Right lung (tissue), 10 donors: ENCODE data around the gene CDC25C. TPM values are rescaled to one million over a fixed set of nuclear protein-coding genes. Genes with fewer than 3 reads are reported as not detected.

Experiments used
- DNase-seq, 2 donors: peaks; one replicate each; pipeline ENCODE4 v3.0.0-alpha.2; 2013
- long read RNA-seq, 8 donors: transcript quantifications; one replicate each; lab custom pipeline, GENCODE V29; 2026
- polyA plus RNA-seq, 5 donors: library from polyadenylated mRNA; unstranded; fragments of 120-200 nt; gene quantifications; one replicate each; pipeline versions ENCODE4 v1.2.1 to v1.2.3, GENCODE V29; 2013; ENCODE audit warnings: inconsistent platforms in 1 of 5, low replicate concordance in 1 of 5; ENCODE audit not compliant: insufficient read length in 5 of 5, insufficient read depth in 1 of 5

The CDC25C gene
- 10 to 100 TPM in 3 of 5 donors, 1 to 10 TPM in 2; 5.7 to 16.4 (median 10.2) TPM for polyA plus RNA-seq
- long read RNA-seq, donor 1, partial matches to known transcripts, result 0 of 1 reads
- long read RNA-seq, donor 1, other reads (novel, unspliced or antisense), result 0 of 1 reads
- long read RNA-seq, donor 2, partial matches to known transcripts, result 0 of 1 reads
- long read RNA-seq, donor 2, other reads (novel, unspliced or antisense), result 0 of 1 reads
- long read RNA-seq, donor 3, partial matches to known transcripts, result 0 of 1 reads
- long read RNA-seq, donor 3, other reads (novel, unspliced or antisense), result 0 of 1 reads
- long read RNA-seq, donor 4, partial matches to known transcripts, result 15 of 16 reads
- long read RNA-seq, donor 4, other reads (novel, unspliced or antisense), result 0 of 16 reads
- long read RNA-seq, donor 5, partial matches to known transcripts, result 16 of 19 reads
- long read RNA-seq, donor 5, other reads (novel, unspliced or antisense), result 0 of 19 reads
- long read RNA-seq, donor 6, partial matches to known transcripts, result 0 of 1 reads
- long read RNA-seq, donor 6, other reads (novel, unspliced or antisense), result 0 of 1 reads
- long read RNA-seq, donor 7, partial matches to known transcripts, result 9 of 9 reads
- long read RNA-seq, donor 7, other reads (novel, unspliced or antisense), result 0 of 9 reads
- long read RNA-seq, donor 8, partial matches to known transcripts, result 0 of 1 reads
- long read RNA-seq, donor 8, other reads (novel, unspliced or antisense), result 0 of 1 reads

GRCh38 chr5:138331449-138332368 lies at the start of gene CDC25C:
TSS of gene CDC25C (minus strand) at chr5:138331804. CDS start at chr5:138331180, 624 bp downstream.
- peak; percentile 96 to 98 for DNase-seq

GRCh38 chr5:138372653-138373052 lies 41.0 kb upstream of the CDC25C start:
- no peak for DNase-seq

GRCh38 chr5:138372225-138372624 lies 40.6 kb upstream of the CDC25C start:
- DNase-seq, result no peak

GRCh38 chr5:138371454-138371853 lies 39.9 kb upstream of the CDC25C start:
- DNase-seq, result no peak

- no peak for DNase-seq
These were observed 38.9 kb upstream of the CDC25C start for GRCh38 chr5:138370537-138370936.

GRCh38 chr5:138369706-138370105 lies 38.1 kb upstream of the CDC25C start:
- DNase-seq, result no peak

- DNase-seq, result no peak
These were observed 37.7 kb upstream of the CDC25C start for GRCh38 chr5:138369261-138369660.

GRCh38 chr5:138366632-138367382 lies 35.2 kb upstream of the CDC25C start:
- no peak for DNase-seq

GRCh38 chr5:138364576-138364975 lies 33.0 kb upstream of the CDC25C start:
- no peak for DNase-seq

GRCh38 chr5:138360941-138361452 lies 29.4 kb upstream of the CDC25C start:
- DNase-seq, result no peak

GRCh38 chr5:138359621-138360020 lies 28.0 kb upstream of the CDC25C start:
- no peak for DNase-seq

- no peak for DNase-seq
These were observed 23.3 kb upstream of the CDC25C start for GRCh38 chr5:138354926-138355378.

GRCh38 chr5:138354387-138354786 lies 22.8 kb upstream of the CDC25C start:
- no peak for DNase-seq

GRCh38 chr5:138353560-138354080 lies 22.0 kb upstream of the CDC25C start:
- DNase-seq, result peak in 1 of 2 donors; percentile 63

- DNase-seq, result peak; percentile 67 to 70
These were observed 21.3 kb upstream of the CDC25C start for GRCh38 chr5:138352722-138353559.

- DNase-seq, result peak; percentile 83 to 84
These were observed 20.6 kb upstream of the CDC25C start, which contains the start of gene KDM3B for GRCh38 chr5:138352071-138352721. TSS of gene KDM3B (plus strand) at chr5:138352685. CDS start at chr5:138352796, 111 bp downstream.

GRCh38 chr5:138351517-138351916 lies 19.9 kb upstream of the CDC25C start:
- DNase-seq, result no peak

GRCh38 chr5:138351056-138351455 lies 19.5 kb upstream of the CDC25C start:
- DNase-seq, result no peak

- no peak for DNase-seq
These were observed 18.9 kb upstream of the CDC25C start for GRCh38 chr5:138350563-138350890.
